ENCODE measurements around the gene FUZ. TPM values are rescaled to one million over a fixed set of nuclear protein-coding genes. Genes with fewer than 3 reads are reported as not detected.

FUZ gene
- total RNA-seq, 6 experiments from 2014 or later: 3.7 to 10.7 (median 6.3) TPM

DNA sequence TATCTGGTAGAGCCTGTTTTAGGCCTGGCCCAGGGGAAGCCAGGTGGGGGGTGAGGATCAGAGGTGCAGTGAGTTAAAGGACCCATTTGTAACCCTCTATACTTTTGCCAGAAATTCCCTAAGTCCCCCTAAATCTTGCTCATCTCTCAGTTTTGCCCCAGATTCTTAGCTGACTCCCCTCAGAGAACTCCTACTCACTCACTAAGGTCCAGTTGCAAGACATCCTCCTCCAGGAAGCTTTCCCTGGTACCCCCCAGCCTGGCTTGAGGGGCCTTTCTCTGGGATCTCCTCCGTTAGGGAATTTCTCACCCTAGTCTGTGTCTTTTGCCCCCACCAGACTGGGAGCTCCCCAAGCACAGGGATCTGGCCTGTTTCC lies 51.9 kb downstream of the FUZ start:
- H3K27me3 ChIP-seq: no peaks in the 10 kb centered on the region
- peaks cover 0 to 7% (median 1%) of the 10 kb centered on the region in 4 donors for H3K4me1 ChIP-seq
- H3K36me3 ChIP-seq: no peaks in the 10 kb centered on the region
- H3K4me3 ChIP-seq: no peak overlapping the region
- no peak for ATAC-seq
- 100% methylated on average over 1 of the region's 1 CpG for WGBS (ENCODE audit: insufficient coverage, low coverage, low lambda C conversion rate, missing lambda C conversion rate)
- TF ChIP-seq, protein P1, sequence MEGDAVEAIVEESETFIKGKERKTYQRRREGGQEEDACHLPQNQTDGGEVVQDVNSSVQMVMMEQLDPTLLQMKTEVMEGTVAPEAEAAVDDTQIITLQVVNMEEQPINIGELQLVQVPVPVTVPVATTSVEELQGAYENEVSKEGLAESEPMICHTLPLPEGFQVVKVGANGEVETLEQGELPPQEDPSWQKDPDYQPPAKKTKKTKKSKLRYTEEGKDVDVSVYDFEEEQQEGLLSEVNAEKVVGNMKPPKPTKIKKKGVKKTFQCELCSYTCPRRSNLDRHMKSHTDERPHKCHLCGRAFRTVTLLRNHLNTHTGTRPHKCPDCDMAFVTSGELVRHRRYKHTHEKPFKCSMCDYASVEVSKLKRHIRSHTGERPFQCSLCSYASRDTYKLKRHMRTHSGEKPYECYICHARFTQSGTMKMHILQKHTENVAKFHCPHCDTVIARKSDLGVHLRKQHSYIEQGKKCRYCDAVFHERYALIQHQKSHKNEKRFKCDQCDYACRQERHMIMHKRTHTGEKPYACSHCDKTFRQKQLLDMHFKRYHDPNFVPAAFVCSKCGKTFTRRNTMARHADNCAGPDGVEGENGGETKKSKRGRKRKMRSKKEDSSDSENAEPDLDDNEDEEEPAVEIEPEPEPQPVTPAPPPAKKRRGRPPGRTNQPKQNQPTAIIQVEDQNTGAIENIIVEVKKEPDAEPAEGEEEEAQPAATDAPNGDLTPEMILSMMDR (IDR thresholded peaks at IDR 0.05): no peak
- TF ChIP-seq POLR2A (IDR thresholded peaks at IDR 0.05): no peak
- intact Hi-C loops (cut with DNase I): no loop called here
- DNase-seq: no peak
- no peaks in the 10 kb centered on the region for H3K9me3 ChIP-seq
- H3K27ac ChIP-seq: peak overlapping the region in 2 of 3 donors; percentile 24 to 40

DNA sequence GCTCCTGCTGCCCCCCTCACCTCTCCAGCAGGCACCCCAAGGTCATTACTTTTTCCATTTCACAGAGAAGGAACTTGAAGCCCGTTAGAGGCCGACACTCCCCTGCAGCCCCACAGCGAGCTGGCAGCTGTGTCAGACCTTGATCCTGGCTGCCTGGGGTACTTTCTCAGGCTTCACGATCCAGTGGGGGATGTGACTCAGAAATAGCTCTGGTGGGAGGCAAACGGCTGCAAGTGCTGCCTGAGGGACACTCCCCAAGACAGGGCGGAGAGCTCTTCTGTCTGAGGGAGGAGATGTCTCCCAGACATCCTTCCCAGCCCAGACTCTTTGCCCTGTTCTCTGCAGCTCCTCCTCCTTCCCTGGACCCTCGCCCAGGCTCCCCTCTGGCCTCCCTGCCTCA lies 54.8 kb downstream of the FUZ start:
- intact Hi-C loops (cut with DNase I): no loop called here
- ATAC-seq (no peak), DNase-seq (no peak)
- TF ChIP-seq, protein P1 (IDR thresholded peaks at IDR 0.05): no peak
- TF ChIP-seq POLR2A (IDR thresholded peaks at IDR 0.05): no peak
- Histone ChIP-seq H3K4me3 (no peak overlapping the region), H3K27ac (no peak overlapping the region), H3K27me3 (no peaks in the 10 kb centered on the region), H3K4me1 (no peaks in the 10 kb centered on the region), H3K9me3 (no peaks in the 10 kb centered on the region), H3K36me3 (no peaks in the 10 kb centered on the region)
- WGBS (ENCODE audit: insufficient coverage, low coverage, low lambda C conversion rate, missing lambda C conversion rate): 39% methylated on average over 6 of the region's 7 CpGs

Small RNA genes lying within 50 kb of the gene (microRNA-seq; reads per million reads assigned to microRNA genes)
- gene MIR4749 (1.4 to 3.9 reads per million in 2 donors), gene MIR6799 (0 to 0.58 reads per million in 2 donors), gene MIR6800 (0 to 0.29 reads per million in 2 donors)

Small RNA genes lying within 50 kb of the gene (small RNA-seq; reads per million reads assigned to genes)
- gene MIR4749 (0 reads per million in 2 experiments), gene MIR6799 (0 reads per million in 2 experiments), gene RNU6-841P (0 reads per million in 2 experiments)

Other genes starting within 250 kb of the FUZ start
- gene NOSIP, start 232.7 kb downstream of the FUZ start, total RNA-seq: 10 to 100 TPM; 16.2 to 31.9 (median 23.2) TPM
- 1 to 10 TPM; 2.5 to 5.9 (median 3.1) TPM for gene PRRG2, start 232.0 kb downstream of the FUZ start, total RNA-seq
- gene PRR12, start 222.1 kb downstream of the FUZ start, total RNA-seq: 1 to 10 TPM; 4.0 to 8.5 (median 5.5) TPM
- gene RRAS, start 173.1 kb downstream of the FUZ start, total RNA-seq: 10 to 100 TPM in 5 of 6 experiments, 1 to 10 TPM in 1; 8.5 to 16.4 (median 11.5) TPM
- 10 to 100 TPM; 14.6 to 33.0 (median 27.3) TPM for gene SCAF1, start 171.1 kb downstream of the FUZ start, total RNA-seq
- gene IRF3, start 147.4 kb downstream of the FUZ start, total RNA-seq: 10 to 100 TPM; 29.6 to 41.8 (median 35.3) TPM
- 10 to 100 TPM in 4 of 6 experiments, 1 to 10 TPM in 2; 4.5 to 11.6 (median 10.5) TPM for gene BCL2L12, start 147.4 kb downstream of the FUZ start, total RNA-seq
- gene PRMT1, start 136.0 kb downstream of the FUZ start, total RNA-seq: 10 to 100 TPM; 25.3 to 63.2 (median 39.9) TPM
- under 1 TPM; 0.19 to 0.70 (median 0.51) TPM for gene ADM5, start 123.7 kb downstream of the FUZ start, total RNA-seq
- gene CPT1C, start 122.2 kb downstream of the FUZ start, total RNA-seq: 1 to 10 TPM in 3 of 6 experiments, under 1 TPM in 3; 0.43 to 6.7 (median 0.97) TPM
- gene TSKS, start 50.0 kb downstream of the FUZ start, total RNA-seq: not detected
- 100 to 1,000 TPM in 1 of 6 experiments, 10 to 100 TPM in 5; 38.7 to 103 (median 49.8) TPM for gene AP2A1, start 46.3 kb downstream of the FUZ start, total RNA-seq
- gene MED25, start 5.0 kb upstream of the FUZ start, total RNA-seq: 10 to 100 TPM in 5 of 6 experiments, 1 to 10 TPM in 1; 9.9 to 16.3 (median 11.8) TPM
- gene PTOV1, start 37.9 kb upstream of the FUZ start, total RNA-seq: 10 to 100 TPM; 44.4 to 93.0 (median 69.6) TPM
- gene PNKP, start 54.3 kb upstream of the FUZ start, total RNA-seq: 10 to 100 TPM; 21.0 to 37.5 (median 27.9) TPM
- gene AKT1S1, start 64.1 kb upstream of the FUZ start, total RNA-seq: 10 to 100 TPM; 18.2 to 27.0 (median 22.4) TPM
- 10 to 100 TPM; 12.6 to 38.1 (median 27.8) TPM for gene TBC1D17, start 64.4 kb upstream of the FUZ start, total RNA-seq
- gene IL4I1, start 83.6 kb upstream of the FUZ start, total RNA-seq: 1 to 10 TPM in 2 of 6 experiments, under 1 TPM in 1, not detected in 3; 0.56 to 4.2 (median 1.0) TPM
- gene ATF5, start 115.9 kb upstream of the FUZ start, total RNA-seq: 1,000 to 10,000 TPM in 1 of 6 experiments, 100 to 1,000 TPM in 5; 475 to 1,724 (median 619) TPM
- 10 to 100 TPM in 5 of 6 experiments, 1 to 10 TPM in 1; 9.3 to 55.5 (median 32.6) TPM for gene NUP62, start 116.2 kb upstream of the FUZ start, total RNA-seq
- gene SIGLEC11, start 147.9 kb upstream of the FUZ start, total RNA-seq: 1 to 10 TPM in 5 of 6 experiments, under 1 TPM in 1; 0.74 to 3.0 (median 1.7) TPM
- 10 to 100 TPM; 29.6 to 44.2 (median 33.0) TPM for gene VRK3, start 212.1 kb upstream of the FUZ start, total RNA-seq
- gene ZNF473, start 212.7 kb upstream of the FUZ start, total RNA-seq: 1 to 10 TPM; 3.1 to 6.0 (median 3.6) TPM